Left ventricle myocardium inferior (tissue), 1 donor: Measurements from ENCODE around the gene WDR55. TPM values are rescaled to one million over a fixed set of nuclear protein-coding genes. Genes with fewer than 3 reads are reported as not detected.

Experiments used
- microRNA-seq: library from miRNA; unstranded; fragments of <30 nt; microRNA quantifications from one replicate; pipeline ENCODE4 v1.2.0, GENCODE V29; 2020
- total RNA-seq: library from RNA; stranded (reverse); fragmentation: NEBNext Ultra II Directional; extraction: Animal tissue kit (Norgen Biotek cat#: 25700); gene quantifications from one replicate; pipeline ENCODE4 v1.2.1, GENCODE V29; 2021
- donor health status: DM: no; HTN: yes; CAD: no; lungs with severe emphysema.

WDR55 gene
- total RNA-seq, 1 donor from 2014 or later = 11.4 TPM

Small RNA genes within 50 kb of the gene (microRNA-seq; reads per million reads assigned to microRNA genes)
- gene MIR3655 = not detected

Other genes starting within 250 kb of the WDR55 start
- gene EIF4EBP3, start 117.2 kb upstream of the WDR55 start, total RNA-seq = 13.1 TPM
- gene SRA1, start 107.4 kb upstream of the WDR55 start, total RNA-seq = 28.6 TPM
- gene APBB3, start 100.3 kb upstream of the WDR55 start, total RNA-seq = 12.1 TPM
- gene SLC35A4, start 100.1 kb upstream of the WDR55 start, total RNA-seq = 73.1 TPM
- gene CD14, start 31.7 kb upstream of the WDR55 start, total RNA-seq = 26.2 TPM
- 2.6 TPM for gene TMCO6, start 25.5 kb upstream of the WDR55 start, total RNA-seq
- gene NDUFA2, start 17.3 kb upstream of the WDR55 start, total RNA-seq = 142 TPM
- gene IK, start 17.1 kb upstream of the WDR55 start, total RNA-seq = 72.0 TPM
- 0.47 TPM for gene DND1, start 8.7 kb downstream of the WDR55 start, total RNA-seq
- gene HARS1, start 26.5 kb downstream of the WDR55 start, total RNA-seq = 38.7 TPM
- gene HARS2, start 26.6 kb downstream of the WDR55 start, total RNA-seq = 27.8 TPM
- gene ZMAT2, start 35.5 kb downstream of the WDR55 start, total RNA-seq = 35.5 TPM
- not detected for gene PCDHA1, start 121.2 kb downstream of the WDR55 start, total RNA-seq
- gene PCDHA2, start 129.9 kb downstream of the WDR55 start, total RNA-seq = not detected
- gene PCDHA3, start 136.2 kb downstream of the WDR55 start, total RNA-seq = not detected
- 0.11 TPM for gene PCDHA4, start 142.2 kb downstream of the WDR55 start, total RNA-seq
- not detected for gene PCDHA5, start 156.7 kb downstream of the WDR55 start, total RNA-seq
- gene PCDHA6, start 163.1 kb downstream of the WDR55 start, total RNA-seq = not detected
- not detected for gene PCDHA7, start 169.4 kb downstream of the WDR55 start, total RNA-seq
- not detected for gene PCDHA8, start 176.3 kb downstream of the WDR55 start, total RNA-seq
- not detected for gene PCDHA9, start 183.5 kb downstream of the WDR55 start, total RNA-seq
- gene PCDHA10, start 191.0 kb downstream of the WDR55 start, total RNA-seq = 0.05 TPM
- not detected for gene PCDHA11, start 204.1 kb downstream of the WDR55 start, total RNA-seq
- gene PCDHA12, start 210.4 kb downstream of the WDR55 start, total RNA-seq = not detected
- not detected for gene PCDHA13, start 217.2 kb downstream of the WDR55 start, total RNA-seq